ENCODE results near the gene CMIP.
"Not testable (repeated sequence)": the region's sequence is repeated elsewhere in the genome, so short reads cannot be mapped to it uniquely, and the experiment has no call there.

CMIP gene

GRCh38 chr16:81421536-81421935 is 23.1 kb upstream of the CMIP start:
- DNase-seq (ENCODE audit: low spot score), result no peak

GRCh38 chr16:81422153-81422552 is 22.5 kb upstream of the CMIP start:
- not testable (repeated sequence) for DNase-seq (ENCODE audit: low spot score)

DNA sequence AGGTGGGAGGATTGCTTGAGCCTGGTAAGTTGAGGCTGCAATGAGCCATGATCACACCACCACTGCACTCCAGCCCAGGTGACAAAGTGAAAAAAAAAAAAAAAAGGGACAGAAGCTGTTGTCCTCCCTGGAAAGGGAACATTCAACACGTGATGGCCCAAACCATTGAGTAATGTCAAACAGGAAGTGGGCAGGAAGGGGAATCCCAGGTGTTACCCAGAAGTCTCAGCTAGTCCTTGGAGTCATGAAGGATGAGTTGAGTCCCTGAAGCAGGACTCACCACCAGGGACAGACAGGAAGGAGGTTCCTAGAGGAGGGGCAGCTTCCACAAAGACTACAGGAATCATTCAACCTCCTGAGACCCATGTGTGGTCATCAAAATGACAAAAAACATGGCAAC is 19.8 kb upstream of the CMIP start:
- peak; percentile 61 for DNase-seq (ENCODE audit: low spot score)

DNA sequence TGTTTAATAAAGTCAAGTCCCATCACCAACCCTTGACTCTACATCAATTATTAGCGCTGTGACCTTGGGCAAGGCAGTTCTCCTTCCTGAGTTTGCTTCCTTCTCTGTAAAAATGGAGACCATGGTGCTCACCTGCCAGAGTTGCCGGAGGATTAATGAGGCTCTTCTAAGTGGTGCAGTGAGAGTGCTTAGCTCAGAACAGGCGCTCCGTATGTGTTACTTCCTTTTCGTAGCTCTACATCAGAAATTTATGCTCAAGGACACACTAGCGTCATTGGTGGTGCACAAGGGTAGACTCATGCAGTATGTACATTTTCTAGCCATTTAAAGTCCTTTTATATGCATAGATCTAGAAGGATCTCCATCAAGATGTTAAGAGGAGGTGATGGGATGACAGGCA is 17.4 kb upstream of the CMIP start:
- DNase-seq (ENCODE audit: low spot score), result no peak

GRCh38 chr16:81429045-81429521 is 15.5 kb upstream of the CMIP start:
- DNase-seq (ENCODE audit: low spot score), result no peak

DNA sequence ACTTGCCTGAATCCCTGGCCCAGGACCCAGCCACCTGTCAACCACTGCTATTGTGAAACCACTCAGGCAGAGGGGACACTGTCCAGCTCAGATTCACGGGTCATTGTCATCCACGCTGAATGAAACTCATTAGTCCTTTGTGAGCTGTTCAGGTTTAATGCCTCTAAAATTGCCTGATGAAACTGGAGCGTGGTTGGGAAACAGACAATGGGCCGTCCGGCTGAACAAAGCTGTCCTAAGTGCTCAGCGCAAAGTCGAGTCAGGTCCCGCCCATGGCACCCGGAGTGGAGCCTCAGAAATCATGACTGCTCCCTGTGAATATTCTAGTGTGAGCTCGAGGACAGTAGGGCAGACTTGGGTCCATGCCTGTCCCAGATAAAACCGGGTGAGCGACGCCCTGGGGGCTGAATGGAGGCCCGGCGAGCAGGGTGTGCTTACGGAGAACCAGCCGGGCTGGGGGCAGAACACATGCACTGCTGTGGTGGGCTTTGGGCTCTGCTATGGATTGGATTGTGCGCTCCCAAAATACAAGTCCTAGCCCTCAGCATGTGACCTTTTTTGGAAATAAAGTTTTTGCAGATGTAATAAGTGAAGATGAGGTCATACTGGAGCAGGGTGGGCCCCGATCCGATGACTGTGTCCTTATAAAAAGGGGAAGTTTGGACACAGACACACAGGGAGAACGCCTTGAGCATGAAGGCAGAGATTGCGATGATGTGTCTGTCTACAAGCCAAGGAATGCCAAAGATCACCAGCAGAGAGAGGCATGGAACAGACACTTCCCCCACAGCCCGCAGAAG is 12.9 kb upstream of the CMIP start:
- no peak for DNase-seq (ENCODE audit: low spot score)

DNA sequence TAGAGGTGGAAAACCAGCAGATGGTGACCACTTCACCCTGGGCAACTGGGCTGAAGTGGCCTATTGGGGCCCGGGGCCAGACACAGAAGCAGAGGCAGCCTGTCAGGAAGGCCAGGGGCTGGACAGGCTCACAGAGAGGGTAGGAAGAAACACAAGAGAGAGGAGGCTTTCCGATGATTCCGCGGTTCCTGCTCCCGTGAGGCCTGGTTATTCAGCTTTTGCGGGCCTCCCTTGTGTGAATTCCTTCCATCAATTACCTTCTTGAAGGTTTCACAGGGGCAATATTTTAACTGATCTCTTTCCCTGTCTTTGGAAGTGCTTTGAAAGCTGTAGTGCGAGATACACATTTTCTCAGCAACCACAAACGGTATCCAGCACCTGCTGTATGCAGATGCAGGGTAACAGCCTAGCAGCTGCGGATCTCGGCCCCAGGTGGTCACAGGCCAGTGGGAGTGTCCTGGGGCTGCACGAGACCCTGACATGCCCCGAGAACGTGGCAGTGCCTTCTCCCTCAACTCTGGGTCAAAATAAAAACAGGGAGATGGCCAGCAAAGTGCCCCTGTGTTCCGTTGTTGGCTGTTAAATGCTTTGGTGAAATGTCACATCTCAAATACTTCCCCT is 11.6 kb upstream of the CMIP start:
- DNase-seq (ENCODE audit: low spot score), result no peak

DNA sequence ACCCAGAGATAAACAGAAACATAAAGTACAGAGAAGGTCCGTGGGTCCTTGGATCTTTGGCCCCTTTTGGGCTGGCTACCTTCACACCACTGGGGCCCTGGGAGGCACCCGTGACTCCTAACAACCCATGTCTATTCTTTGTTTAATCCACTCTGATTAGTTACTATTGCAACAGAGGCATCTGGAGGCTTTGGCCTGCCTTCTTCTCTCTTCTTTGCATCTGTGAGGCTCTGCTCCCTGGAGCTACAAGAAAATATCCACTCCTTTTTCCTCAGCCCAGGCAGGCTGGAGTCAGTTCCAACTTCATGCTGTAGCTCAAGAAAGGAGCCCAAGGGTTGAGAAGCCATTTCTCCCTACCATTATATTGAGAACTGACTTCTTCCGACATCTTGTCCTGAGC is 9.5 kb upstream of the CMIP start:
- DNase-seq (ENCODE audit: low spot score), result no peak

GRCh38 chr16:81435567-81435966 is 9.0 kb upstream of the CMIP start:
- DNase-seq (ENCODE audit: low spot score), result no peak

GRCh38 chr16:81436386-81436785 is 8.2 kb upstream of the CMIP start:
- no peak for DNase-seq (ENCODE audit: low spot score)

DNA sequence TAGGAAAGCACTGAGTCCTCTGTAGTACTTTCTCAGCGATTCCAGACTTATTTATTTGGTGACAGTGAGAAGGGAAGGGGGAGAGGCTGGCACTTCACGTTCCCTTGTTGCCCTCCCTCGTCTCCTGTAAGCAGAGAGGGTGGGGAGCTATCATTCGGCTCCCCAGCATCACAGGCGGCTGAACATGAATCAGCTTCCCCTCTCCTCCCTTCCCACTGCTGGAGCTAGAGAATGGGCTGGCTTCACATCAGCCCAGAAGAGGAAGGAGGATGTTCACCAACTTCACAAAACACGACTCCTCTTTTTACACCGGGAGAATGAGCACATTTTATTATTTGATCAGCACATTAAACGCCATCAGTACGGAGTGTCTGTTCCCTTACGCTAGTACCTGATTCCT is 6.7 kb upstream of the CMIP start:
- DNase-seq (ENCODE audit: low spot score), result no peak

DNA sequence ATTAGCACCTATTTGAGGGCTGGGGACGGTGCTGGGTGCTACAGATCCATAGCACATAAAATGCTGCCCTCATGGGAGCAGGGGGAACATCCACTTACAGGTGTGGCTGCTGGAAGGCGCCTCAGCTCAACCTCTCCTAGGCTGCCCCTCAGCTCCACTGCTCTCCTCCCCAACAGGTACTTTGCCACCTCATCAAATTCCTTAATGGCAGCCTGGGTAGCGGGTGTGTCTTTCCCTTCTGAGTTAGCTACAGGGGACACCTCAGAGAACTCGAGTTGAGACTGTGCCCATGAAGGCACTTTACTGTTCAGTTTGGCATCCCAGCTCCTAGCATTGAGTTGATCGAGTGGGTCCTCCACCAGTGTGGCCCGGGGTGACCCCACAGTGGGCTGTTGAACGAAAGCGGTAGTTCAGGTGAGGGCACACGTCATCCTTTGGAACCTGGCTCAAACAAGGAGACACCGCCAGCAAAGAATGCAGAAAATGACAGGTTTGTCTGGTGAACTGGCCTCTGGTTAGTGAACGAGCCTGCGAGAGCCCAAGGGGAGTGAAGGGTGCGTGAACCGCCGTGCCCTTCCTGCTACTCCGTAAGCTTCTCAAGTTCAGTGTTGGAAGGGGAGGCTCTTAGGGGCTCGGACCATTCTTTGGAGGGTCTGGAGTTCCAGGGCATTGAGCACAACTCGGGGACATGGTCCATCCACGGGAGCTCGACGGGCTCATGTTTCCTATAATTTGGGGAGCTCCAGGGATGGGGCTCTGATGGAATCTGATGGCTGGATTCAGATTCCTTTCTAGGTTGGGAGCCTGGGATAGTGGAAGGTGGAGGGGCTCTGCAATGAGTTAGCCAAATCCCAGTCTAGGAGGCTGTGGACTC is 3.5 kb upstream of the CMIP start:
- DNase-seq (ENCODE audit: low spot score), result no peak

GRCh38 chr16:81442220-81442915 is 2.2 kb upstream of the CMIP start:
- DNase-seq (ENCODE audit: low spot score), result no peak

DNA sequence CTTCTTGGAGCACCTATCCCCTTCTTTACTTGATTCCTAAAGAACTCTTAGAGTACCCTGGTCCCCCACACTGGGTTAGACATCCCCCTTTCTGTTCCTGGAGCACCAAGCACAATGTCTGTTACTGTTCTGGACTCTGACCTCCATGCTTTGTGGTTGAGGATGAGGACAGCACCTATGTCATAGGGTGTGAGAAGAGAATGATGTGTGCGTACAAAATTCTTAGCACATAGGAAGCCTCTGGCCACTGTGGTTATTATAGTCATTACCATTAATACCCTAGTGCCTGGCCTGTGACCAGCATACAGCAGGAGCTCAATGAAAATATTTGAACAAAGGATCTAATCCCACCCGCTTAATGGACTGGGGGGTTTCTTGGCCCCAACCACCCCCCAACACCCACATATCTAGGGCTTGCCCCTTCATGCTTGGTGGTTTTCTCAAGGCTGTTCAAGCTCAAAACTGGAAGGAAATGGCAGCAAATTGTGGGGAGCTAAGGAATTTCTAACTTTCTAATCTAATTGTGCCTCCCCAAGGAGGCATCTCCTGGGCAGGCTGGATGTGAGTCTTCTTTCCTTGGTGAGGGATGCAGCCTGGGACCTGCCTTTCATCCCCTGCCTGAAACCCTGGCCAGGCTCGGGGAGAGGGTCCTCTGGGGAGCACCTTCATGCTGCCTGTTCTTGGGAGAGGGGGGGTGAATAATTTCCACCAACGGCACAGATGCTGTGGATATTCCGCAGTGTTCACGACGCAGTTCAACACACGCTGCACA is 1.5 kb upstream of the CMIP start:
- no peak for DNase-seq (ENCODE audit: low spot score)

GRCh38 chr16:81443688-81444447 is 740 bp upstream of the CMIP start:
- no peak for DNase-seq (ENCODE audit: low spot score)

- peak; percentile 35 for DNase-seq (ENCODE audit: low spot score)
Observed at GRCh38 chr16:81445143-81445961, 744 bp downstream of the CMIP start.

DNA sequence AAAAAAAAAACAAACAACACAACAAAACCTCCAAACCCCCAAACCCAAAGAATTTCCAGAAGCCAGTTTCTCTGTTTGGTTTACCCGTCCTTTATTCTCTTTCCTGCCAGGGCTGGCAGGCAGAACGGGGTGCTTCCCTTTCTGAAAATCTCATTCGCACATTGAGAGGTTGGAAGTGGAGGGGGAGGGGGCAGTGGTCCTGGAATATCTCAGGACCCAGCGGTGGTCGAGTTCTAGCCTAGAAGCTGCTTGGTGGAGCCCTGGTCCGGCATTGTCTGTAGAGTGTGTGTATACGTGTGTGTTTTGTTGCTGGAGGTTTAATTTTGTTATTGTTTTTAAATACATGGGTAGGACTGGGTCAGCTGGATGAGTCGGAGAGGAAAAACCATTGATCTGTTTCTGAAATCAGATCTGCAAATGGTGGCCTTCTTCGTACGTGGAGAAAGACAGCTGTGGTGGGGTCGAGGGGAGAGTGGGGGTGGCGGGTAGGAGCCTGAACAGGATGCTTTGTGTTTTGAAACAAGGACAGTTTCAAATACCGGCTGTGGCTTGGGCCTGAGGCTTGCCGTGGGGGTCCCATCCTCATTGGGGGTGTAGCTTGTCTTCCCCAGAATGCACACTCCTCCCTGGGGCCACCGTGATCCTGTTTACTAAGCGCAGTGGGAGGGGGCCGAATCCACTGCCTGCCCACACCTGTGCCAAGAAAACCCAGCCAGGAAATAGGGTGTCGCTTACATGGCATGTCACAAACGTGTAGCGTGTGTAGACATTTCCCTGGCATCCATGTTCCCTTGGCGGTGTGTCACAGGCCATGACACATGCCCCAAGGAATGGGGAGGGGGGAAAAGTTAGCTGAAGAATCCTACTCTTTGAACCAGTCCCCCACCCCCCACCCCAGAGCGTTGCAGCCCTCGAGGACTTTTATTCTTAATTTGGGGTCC is 1.6 kb downstream of the CMIP start:
- DNase-seq (ENCODE audit: low spot score), result peak; percentile 4

GRCh38 chr16:81446907-81447268 is 2.3 kb downstream of the CMIP start:
- no peak for DNase-seq (ENCODE audit: low spot score)
